Hypothalamus (tissue), 51 donors: ENCODE data around the gene GGA1.
A peak's percentile ranks its signal among the peaks of the same experiment; 100 is the strongest.
"Not testable (repeated sequence)": the region's sequence is repeated elsewhere in the genome, so short reads cannot be mapped to it uniquely, and the experiment has no call there.

ENCODE experiments used
- DNase-seq, 51 donors: peaks; one replicate each; lab custom pipeline; 2025; lab: John Stamatoyannopoulos, UW

Gene GGA1

DNA sequence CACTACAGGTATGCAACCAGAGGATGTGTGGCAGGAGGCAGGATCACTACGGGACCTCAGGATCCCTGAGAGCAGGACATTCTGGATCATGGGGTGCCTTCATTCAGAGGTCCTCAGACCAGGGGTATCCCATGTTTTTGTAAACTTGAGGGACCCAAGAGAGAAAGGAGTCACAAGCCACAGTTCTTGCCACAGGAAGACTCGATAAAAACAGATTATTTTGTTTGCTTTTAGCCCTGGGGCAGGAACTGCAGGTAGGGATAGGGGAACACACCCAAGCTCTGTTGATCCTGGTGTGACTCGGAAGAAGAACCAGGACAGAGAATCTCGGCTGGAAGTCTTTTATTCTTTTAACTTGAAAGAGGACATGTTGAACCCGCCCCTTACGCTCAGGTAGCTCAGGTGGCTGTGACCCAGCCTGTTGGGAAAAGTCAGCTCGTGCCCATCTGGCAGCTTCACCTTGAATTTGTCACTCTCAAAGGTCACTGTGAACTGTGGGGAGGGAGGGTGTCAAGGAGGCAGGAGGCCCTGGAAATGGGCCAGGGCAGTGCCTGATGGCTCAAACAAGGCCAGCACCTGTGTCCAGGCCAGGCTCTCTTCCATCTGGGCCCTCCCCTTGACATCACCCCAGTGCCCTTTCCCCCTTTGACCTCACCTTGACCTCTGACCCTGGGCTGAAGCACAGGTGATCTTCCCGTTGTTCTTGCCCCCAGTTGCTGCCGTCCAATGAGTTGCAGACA, 38.5 kb upstream of the GGA1 start:
- no peak for DNase-seq

DNA sequence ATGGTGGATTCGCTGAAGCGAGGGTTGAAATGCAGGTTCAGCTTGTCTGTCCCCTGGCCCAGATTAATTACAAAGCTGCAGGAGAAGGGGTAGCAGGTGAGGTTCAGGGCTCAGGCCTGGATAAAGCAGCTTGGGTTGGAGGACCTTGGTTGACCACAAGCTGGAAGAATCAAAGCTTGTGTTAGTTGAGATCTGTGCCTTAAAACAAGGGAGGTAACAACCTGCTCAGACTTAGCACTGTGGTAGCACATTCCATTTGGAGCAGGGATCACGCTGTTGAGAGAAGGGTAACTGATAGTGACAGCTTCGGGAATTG, 38.0 kb upstream of the GGA1 start:
- DNase-seq: no peak

GRCh38 chr22:37571258-37571991, 37.2 kb upstream of the GGA1 start:
- DNase-seq: no peak

GRCh38 chr22:37571992-37572373, 36.7 kb upstream of the GGA1 start:
- DNase-seq: no peak

GRCh38 chr22:37575490-37576003, 33.1 kb upstream of the GGA1 start:
- no peak for DNase-seq

- no peak for DNase-seq
Observed at GRCh38 chr22:37578002-37578401, 30.6 kb upstream of the GGA1 start.

DNA sequence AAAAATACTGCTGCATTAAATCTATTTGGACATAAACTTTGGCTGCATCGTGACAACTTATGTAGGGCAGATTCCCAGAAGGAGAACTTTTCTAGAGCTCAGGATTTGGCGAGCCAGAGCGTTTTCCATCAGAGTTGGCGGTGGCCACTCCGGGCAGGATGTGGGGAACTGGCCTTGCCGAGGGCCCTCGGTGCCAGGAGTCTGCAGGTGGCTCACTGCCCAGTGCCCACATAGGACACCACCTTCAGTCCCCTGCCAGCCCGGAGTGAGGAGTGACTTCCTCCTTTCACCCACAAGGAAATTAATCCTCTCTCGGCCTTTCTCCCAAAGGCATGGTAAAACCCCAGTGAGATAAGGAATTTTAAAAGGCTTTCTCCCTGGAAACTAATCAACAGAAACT, 27.1 kb upstream of the GGA1 start:
- peak in 32 of 51 donors; percentile 22 to 85 (median 57) for DNase-seq

DNA sequence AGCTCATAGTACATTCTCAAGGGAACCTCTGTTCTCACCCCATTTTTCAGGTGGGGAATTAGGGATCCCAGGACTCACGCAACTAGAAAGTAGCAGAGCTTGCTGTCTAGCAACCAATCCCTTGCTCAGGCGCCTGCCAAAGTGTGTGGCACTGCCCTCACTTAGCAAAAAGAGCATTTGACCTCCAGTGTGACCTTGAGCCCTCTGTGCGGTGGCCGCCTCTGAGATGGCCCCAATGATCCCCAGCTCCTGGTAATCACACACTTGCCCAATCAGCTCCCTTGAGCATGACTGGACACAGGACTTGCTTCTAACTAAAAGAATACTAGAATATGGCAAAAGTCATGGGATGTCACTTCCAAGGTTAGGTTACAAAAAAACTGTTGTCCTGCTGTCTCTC, 26.1 kb upstream of the GGA1 start:
- no peak for DNase-seq

GRCh38 chr22:37588546-37589215, 20.0 kb upstream of the GGA1 start:
- DNase-seq: no peak

DNA sequence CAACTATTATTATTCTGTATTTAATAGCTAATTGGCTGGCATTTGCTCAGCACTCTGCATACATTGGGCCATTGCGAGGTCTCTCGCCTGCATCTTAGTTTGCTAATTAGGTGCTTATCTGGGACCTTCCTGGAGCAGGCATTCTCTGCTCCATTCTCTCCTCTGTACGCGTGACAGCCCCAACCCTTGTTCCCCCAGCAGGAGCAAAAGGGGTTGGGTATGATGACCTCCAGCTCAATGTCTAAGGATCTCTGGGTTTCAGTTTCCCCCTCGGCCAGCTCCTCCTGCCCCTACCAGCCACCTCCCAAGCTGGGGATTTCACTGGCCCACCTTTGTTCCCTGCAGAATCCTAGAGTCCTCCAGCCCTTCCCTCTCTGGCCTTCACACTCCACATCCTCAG, 19.0 kb upstream of the GGA1 start:
- DNase-seq: no peak

GRCh38 chr22:37591081-37591480, 17.6 kb upstream of the GGA1 start:
- DNase-seq: not testable (repeated sequence)

DNA sequence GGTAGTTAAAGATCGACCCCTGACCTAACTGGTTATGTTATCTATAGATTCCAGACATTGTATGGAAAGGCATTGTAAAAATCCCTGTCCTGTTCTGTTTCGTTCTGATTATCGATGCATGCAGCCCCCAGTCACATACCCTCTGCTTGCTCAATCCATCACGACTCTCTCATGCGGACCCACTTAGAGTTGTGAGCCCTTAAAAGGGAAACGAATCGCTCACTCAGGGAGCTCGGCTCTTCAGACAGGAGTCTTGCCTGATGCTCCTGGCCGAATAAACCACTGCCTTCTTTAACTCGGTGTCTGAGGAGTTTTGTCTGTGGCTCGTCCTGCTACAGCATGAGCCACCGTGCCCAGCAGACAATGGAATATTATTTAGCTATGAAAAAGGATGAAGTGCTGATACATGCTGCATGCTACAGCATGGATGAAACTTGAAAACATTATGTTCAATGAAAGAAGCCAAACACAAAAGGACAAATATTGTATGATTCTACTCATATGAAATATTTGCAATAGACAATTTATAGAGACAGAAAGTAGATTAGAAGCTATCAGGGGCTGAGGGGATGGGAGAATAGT, 16.7 kb upstream of the GGA1 start:
- no peak for DNase-seq

DNA sequence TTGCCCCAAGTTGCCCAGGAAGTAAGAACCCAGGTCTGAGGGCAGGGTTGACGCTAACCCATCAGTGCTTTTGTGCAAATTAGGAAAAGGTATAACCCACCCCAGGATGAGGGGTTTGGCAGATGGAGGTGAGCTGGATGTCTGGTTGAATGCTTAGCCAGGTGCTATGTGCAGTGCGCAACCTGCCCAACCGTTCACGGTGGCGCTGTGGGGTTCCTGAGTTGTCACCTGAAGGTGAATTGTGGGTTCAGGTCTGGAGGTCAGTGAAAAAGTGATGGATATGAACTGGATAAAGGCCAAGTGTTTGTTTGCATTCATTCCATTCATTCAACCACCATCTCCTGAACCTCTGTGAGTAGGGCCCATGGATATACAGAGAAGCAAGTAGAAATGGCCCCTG, 14.4 kb upstream of the GGA1 start:
- DNase-seq: no peak

DNA sequence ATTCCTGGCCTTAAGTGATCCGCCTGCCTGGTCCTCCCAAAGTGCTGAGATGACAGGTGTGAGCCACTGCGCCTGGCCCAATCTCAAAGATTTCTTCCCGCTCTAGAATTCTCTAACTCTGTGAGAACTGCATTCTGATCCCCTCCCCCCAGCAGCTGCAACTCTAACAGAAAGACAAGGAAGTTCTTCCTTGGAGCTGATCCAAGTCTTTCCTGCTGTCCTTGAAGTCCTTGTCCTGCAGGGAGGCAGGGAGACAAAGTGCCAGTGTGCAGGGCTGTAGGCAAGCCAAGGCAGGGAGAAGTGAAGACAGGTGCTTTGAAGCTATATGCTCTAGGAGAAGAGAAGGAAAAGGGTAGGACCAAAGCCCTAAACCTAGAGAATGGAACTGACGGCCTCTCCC, 9.5 kb upstream of the GGA1 start:
- peak in 1 of 51 donors; percentile 19 for DNase-seq

- DNase-seq: no peak
Observed at GRCh38 chr22:37601203-37601539, 7.5 kb upstream of the GGA1 start.

DNA sequence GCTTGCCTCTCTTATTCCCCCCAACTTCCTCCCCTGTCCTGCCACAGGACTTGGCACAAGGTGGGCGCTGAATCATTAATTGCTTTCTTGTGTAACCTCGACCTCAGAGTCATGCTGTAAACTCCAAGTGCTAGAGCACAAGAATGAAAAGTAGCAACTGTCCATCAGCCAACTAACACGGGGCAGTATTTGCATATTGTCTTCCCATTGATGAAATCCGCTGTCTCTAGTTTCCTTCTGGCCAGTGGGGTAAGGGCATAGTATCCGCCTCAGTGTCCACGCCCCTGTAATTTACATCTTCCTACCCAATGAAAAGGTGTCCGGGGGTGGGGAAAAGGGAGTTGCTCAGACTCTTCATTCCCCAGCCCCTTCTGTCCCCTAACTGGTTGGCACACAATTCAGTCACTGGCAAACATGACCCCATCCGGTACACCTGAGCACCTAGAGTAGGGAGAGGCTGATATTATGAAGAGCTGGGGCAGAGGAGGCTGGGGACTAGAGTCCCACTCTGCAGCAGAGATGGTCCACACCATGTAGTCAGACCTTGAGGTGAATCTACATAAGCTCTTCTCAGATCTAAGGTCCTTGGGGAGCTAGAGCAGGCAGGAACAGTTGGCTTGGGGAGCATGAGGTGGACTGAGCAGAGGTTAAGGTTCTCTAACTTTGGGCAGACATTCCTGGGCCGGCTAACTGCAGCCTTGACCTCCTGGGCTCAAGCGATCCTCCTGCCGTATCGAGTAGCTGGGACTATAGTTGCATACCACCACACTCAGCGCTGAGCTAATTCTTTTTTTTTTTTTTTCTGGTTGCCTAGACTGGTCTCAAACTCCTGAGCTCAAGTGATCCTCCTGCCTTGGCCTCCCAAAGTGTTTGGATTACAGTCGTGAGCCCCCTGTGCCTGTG, 6.8 kb upstream of the GGA1 start:
- DNase-seq: no peak

DNA sequence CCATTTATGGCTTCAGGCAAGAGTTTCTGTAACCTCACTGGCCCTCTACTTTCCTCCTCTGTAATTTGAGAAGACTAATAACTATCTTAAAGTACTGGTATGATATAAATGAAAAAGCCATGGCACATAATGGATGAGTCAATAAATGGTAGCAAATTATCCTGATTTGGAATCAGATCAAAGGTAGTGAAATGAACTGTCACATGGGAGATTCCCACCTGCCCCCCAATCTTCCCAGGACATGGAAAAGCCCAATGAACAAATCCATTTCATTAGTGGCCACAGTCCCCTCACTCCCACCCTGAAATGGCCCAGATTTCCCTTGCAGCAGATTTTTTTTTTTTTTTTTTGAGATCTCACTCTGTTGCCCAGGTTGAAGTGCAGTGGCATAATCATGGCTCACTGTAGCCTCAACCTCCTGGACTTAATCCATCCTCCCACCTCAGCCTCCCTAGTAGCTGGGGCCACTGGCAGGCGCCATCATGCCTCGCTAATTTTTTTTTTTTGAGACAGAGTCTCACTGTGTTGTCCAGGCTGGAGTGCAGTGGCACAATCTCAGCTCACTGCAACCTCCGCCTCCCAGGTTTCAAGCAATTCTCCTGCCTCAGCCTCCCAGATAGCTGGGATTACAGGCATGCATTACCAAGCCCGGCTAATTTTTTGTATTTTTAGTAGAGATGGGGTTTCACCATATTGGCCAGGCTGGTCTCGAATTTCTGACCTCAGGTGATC, 5.9 kb upstream of the GGA1 start:
- not testable (repeated sequence) for DNase-seq

- no peak for DNase-seq
Observed at GRCh38 chr22:37604074-37604473, 4.6 kb upstream of the GGA1 start.

DNA sequence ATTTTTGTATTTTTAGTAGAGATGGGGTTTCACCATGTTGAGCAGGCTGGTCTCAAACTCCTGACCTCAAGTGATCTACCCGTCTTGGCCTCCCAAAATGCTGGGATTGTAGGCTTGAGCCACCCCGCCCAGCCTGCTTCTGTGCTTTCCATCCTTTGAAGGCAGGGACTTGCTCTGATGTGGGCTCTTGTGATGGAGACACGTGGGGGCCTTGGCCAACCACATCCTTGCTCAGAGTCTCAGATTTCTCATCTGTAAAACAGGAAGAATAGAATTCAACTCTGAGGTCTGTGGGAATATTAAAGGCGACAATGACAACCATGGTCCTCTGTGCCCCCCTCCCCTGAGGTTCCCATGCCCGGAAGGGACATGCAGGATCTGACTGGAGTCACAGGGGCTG, 3.8 kb upstream of the GGA1 start:
- DNase-seq: no peak
